Psoas muscle (tissue), 8 donors: ENCODE results near the gene NPDC1. TPM values are rescaled to one million over a fixed set of nuclear protein-coding genes. Genes with fewer than 3 reads are reported as not detected.

Experiments used
- ATAC-seq, 4 donors: fragments of 200-7000 bp; cut with Tn5 transposase; one replicate each; pipeline ENCODE4 v1.9.1; 2020; ENCODE audit warnings: moderate library complexity in 3 of 4, mild to moderate bottlenecking in 2 of 4
- DNase-seq, 2 donors: peaks; one replicate each; pipeline ENCODE4 v3.0.0-alpha.2; 2020
- H3K27ac ChIP-seq: fragments of 200-600 bp; one replicate; pipeline ENCODE4 v1.8.0; 2022
- H3K27me3 ChIP-seq, 3 donors: fragments of 200-600 bp in 1 of 3; one replicate each; pipeline versions ENCODE4 v1.6.1 to v1.8.0; 2013 to 2022; ENCODE audit warnings: low read length in 2 of 3, mild to moderate bottlenecking in 2 of 3, moderate library complexity in 1 of 3; ENCODE audit not compliant: insufficient read depth in 3 of 3
- H3K36me3 ChIP-seq, 2 donors: fragments of 200-600 bp in 1 of 2; one replicate each; pipeline versions ENCODE4 v1.6.1 to v1.8.0; 2013 to 2022; ENCODE audit warnings: low read depth in 1 of 2, mild to moderate bottlenecking in 1 of 2, moderate library complexity in 1 of 2; ENCODE audit not compliant: insufficient read depth in 1 of 2
- H3K4me1 ChIP-seq: fragments of 200-600 bp; one replicate; pipeline ENCODE4 v1.8.0; 2022
- H3K4me3 ChIP-seq: fragments of 200-600 bp; one replicate; pipeline ENCODE4 v1.8.0; 2022; ENCODE audit warnings: mild to moderate bottlenecking
- H3K9me3 ChIP-seq: fragments of 200-600 bp; one replicate; pipeline ENCODE4 v1.8.0; 2022
- WGBS, 3 donors: extraction: QIAGEN DNeasy Blood & Tissue Kit; methylation state at CpG; one replicate each; pipeline versions ENCODE4 v1.1.6 to v1.1.7; 2013; 5-methylcytosine and 5-hydroxymethylcytosine counted together
- intact Hi-C, 2 donors: fragments of 100-400 bp; cut with DNase I; formaldehyde crosslinking; loops; one replicate each; pipeline versions ENCODE4 v1.11.0 to v1.14.2; 2022
- polyA plus RNA-seq, 3 donors: library from polyadenylated mRNA; stranded (reverse); fragments of 200-250 nt; gene quantifications; one replicate each; pipeline ENCODE4 v1.2.3, GENCODE V29; 2013
- total RNA-seq, 4 donors: library from RNA; stranded (reverse); fragmentation: NEBNext Ultra II Directional in 2 of 4; extraction: Animal tissue kit (Norgen Biotek cat#: 25700) in 2 of 4; gene quantifications; one replicate each; pipeline versions ENCODE4 v1.2.1 to v1.2.4, GENCODE V29; 2021 to 2023
- TF ChIP-seq, protein P1 (sequence below): fragments of 200-600 bp; IDR thresholded peaks from one replicate; pipeline ENCODE4 v1.8.0; 2022; ENCODE audit warnings: antibody characterized with exemption
- donor health status: healthy with polysubstance abuse.
- donor health status: DM: no; HTN: no; CAD: no; lungs with moderate emphysema.
- donor health status: Bipolar disorder and iron deficiency.
- donor health status: healthy.
- donor health status: DM: yes; HTN: yes; CAD: no.
- donor health status: DM: no; HTN: no; CAD: no.
- donor health status: DM: no; HTN: no; CAD: no.
- donor health status: DM: yes; HTN: yes; CAD: no.

NPDC1 gene
- total and polyA plus RNA-seq, 7 donors, result 14.8 to 32.1 (median 22.4) TPM

DNA sequence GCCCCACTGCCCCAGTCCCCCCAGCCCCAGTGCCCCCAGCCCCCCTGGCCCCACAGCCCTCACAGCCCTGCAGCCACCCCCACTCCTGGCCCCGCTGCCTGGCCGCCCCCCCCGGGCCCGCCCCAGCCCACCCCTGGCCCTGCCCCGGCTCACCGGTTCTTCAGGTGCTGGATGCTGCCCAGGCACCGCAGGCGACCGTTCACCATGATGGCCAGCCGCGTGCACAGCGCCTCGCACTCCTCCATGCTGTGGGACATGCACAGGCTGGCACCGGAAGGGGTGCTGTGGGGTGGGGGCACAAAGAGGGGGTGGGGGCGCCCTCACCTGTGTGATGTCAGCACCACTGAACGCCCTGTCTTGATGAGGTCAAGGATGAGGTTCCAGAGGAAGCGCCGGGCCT lies 36.8 kb downstream of the NPDC1 start:
- intact Hi-C loops, result no loop called here
- Histone ChIP-seq H3K36me3 (peaks cover 0 to 36% of the 10 kb centered on the region in 2 donors), H3K27ac (no peak overlapping the region), H3K4me3 (no peak overlapping the region), H3K9me3 (no peaks in the 10 kb centered on the region), H3K27me3 (no peaks in the 10 kb centered on the region), H3K4me1 (no peaks in the 10 kb centered on the region)
- WGBS, 3 donors, result 90 to 96% (median 95%) methylated on average over 14 to 18 of the region's 18 CpGs
- TF ChIP-seq, protein P1, sequence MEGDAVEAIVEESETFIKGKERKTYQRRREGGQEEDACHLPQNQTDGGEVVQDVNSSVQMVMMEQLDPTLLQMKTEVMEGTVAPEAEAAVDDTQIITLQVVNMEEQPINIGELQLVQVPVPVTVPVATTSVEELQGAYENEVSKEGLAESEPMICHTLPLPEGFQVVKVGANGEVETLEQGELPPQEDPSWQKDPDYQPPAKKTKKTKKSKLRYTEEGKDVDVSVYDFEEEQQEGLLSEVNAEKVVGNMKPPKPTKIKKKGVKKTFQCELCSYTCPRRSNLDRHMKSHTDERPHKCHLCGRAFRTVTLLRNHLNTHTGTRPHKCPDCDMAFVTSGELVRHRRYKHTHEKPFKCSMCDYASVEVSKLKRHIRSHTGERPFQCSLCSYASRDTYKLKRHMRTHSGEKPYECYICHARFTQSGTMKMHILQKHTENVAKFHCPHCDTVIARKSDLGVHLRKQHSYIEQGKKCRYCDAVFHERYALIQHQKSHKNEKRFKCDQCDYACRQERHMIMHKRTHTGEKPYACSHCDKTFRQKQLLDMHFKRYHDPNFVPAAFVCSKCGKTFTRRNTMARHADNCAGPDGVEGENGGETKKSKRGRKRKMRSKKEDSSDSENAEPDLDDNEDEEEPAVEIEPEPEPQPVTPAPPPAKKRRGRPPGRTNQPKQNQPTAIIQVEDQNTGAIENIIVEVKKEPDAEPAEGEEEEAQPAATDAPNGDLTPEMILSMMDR, result no peak
- DNase-seq (no peak), ATAC-seq (no peak)

DNA sequence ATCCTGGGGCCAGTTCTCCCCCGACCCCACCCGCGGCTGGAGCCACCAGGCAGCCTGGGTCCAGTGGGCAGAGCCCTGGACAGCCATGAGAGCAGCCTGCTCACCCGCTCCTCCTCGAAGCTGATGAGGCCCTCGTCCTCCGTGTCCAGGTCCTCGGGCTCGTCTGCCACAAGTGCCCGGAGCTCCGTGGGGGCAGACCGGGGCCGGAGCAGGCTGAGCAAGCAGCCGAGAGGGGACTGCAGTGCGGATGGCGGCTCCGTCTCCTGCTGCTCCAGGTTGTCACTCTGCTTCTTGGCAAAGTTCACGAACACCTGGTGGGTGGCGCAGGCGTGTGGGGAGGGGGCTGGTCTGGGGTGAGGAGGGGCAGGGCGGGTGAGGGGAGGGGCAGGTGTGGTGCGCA lies 37.7 kb downstream of the NPDC1 start:
- H3K9me3 ChIP-seq, result no peaks in the 10 kb centered on the region
- TF ChIP-seq, protein P1, result no peak
- 76 to 86% (median 82%) methylated on average over 19 to 22 of the region's 22 CpGs for WGBS, 3 donors
- intact Hi-C loops, result no loop called here
- no peak for ATAC-seq
- H3K36me3 ChIP-seq, result peaks cover 0 to 28% of the 10 kb centered on the region in 2 donors
- H3K27ac ChIP-seq, result no peak overlapping the region
- H3K4me3 ChIP-seq, result no peak overlapping the region
- no peak for DNase-seq
- no peaks in the 10 kb centered on the region for H3K4me1 ChIP-seq
- H3K27me3 ChIP-seq, result no peaks in the 10 kb centered on the region

DNA sequence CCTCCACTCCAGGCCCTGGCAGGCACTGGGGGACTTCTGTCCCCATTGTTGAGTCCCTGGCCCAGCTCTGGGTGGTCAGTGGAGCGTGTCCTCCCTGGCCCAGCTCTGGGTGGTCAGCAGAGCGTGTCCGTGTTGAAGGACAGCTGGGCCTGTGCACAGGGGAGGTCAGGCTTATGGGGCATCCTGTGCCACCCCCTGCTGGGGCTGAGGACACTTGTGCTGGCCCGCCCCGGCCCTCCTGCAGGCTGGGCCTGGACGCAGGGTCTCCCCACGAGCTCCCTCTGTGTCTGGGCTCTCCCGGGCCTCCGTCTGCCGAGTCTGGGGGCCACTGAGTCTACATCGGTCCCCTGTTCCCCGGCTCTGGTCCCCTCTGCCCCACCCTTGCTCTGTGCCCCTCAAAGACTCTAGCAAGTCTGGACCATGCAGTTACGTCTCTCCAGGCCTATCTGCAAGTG lies 38.1 kb downstream of the NPDC1 start:
- TF ChIP-seq, protein P1, result no peak
- WGBS, 3 donors, result 71 to 82% (median 75%) methylated on average over 12 to 13 of the region's 13 CpGs
- Histone ChIP-seq H3K27ac (no peak overlapping the region), H3K36me3 (peaks cover 0 to 28% of the 10 kb centered on the region in 2 donors), H3K4me3 (no peak overlapping the region), H3K9me3 (no peaks in the 10 kb centered on the region), H3K27me3 (no peaks in the 10 kb centered on the region), H3K4me1 (no peaks in the 10 kb centered on the region)
- DNase-seq, result no peak
- intact Hi-C loops, result no loop called here
- no peak for ATAC-seq

DNA sequence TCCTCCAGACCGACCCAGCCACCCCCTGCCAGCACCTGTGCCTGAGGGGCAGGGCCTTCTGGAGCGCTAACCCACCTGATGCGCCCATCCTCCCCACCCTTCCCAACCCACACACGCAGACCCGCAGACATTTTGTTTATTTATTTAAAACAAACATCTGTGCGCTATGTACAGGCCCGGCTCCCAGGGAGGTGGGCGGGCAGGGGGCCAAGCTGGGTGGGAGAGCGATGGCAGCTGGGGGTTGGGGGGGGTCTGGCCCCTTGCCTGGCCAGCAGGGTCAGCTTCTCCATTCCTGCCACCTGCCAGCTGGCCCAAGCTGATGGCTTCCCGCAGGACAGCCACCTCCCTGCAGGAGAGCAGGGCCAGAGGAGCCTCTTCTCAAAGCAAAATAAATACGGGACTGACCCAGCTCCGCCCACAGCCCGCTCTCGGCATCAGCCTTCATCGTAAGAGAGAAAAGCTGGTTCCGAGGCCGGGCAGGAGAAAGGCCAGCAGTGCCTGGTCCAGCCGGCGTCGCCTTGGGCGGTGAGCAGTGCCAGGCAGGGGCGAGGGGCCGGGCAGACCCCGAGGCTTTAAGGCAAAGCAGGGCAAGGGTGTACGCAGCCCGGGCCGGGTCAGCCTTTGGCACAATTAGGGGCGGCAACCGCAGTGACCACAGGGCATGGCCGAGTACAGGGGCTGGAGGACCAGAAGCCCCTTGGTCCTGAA lies 38.7 kb downstream of the NPDC1 start:
- Histone ChIP-seq H3K9me3 (no peaks in the 10 kb centered on the region), H3K4me3 (no peak overlapping the region), H3K36me3 (peaks cover 0 to 22% of the 10 kb centered on the region in 2 donors), H3K27ac (no peak overlapping the region), H3K27me3 (no peaks in the 10 kb centered on the region), H3K4me1 (no peaks in the 10 kb centered on the region)
- ATAC-seq (no peak), DNase-seq (no peak)
- intact Hi-C loops, result no loop called here
- TF ChIP-seq, protein P1, result no peak
- 62 to 73% (median 63%) methylated on average over 29 to 30 of the region's 30 CpGs for WGBS, 3 donors
